ENCODE measurements around the gene TSEN15. TPM values are rescaled to one million over a fixed set of nuclear protein-coding genes. Genes with fewer than 3 reads are reported as not detected.

Gene TSEN15
- total RNA-seq = 27.0 and 51.9 TPM in 2 replicates

GRCh38 chr1:184051485-184052193 is at the start of gene TSEN15:
TSEN15 (plus strand) TSS chr1:184051730; CDS start chr1:184051756, 26 bp downstream.

Other genes starting within 250 kb of the TSEN15 start
- gene RGL1, start 246.6 kb upstream of the TSEN15 start, total RNA-seq = 25.3 and 26.0 TPM in 2 replicates
- 4.0 and 4.4 TPM in 2 replicates for gene COLGALT2, start 14.0 kb upstream of the TSEN15 start, total RNA-seq